ENCODE data around the gene PPID.

GRCh38 chr4:158762553-158762952 lies 39.4 kb upstream of the PPID start:
- TF ChIP-seq REST (IDR thresholded peaks at IDR 0.05; ENCODE audit: borderline replicate concordance), result no peak
- no peak for TF ChIP-seq REST (CRISPR knock-in tag; IDR thresholded peaks at IDR 0.05; ENCODE audit: low read depth)
- no peak for TF ChIP-seq SAFB (IDR thresholded peaks at IDR 0.05; ENCODE audit: borderline replicate concordance, low read depth, low read length)
- TF ChIP-seq PHF8 (IDR thresholded peaks at IDR 0.05; ENCODE audit: borderline replicate concordance, low read length), result no peak
- TF ChIP-seq KDM1A (IDR thresholded peaks at IDR 0.05), result no peak
- TF ChIP-seq SP1 (CRISPR knock-in tag; IDR thresholded peaks at IDR 0.05), result no peak
- TF ChIP-seq ERF (CRISPR knock-in tag; IDR thresholded peaks at IDR 0.05), result no peak
- TF ChIP-seq FOXP1 (CRISPR knock-in tag; IDR thresholded peaks at IDR 0.05), result no peak
- TF ChIP-seq ZNF830 (CRISPR knock-in tag; IDR thresholded peaks at IDR 0.05), result no peak
